Ammon's horn (tissue), 1 donor: Measurements from ENCODE around the gene WDR88.
"Not testable (repeated sequence)": the region's sequence is repeated elsewhere in the genome, so short reads cannot be mapped to it uniquely, and the experiment has no call there.

ENCODE experiments used
- DNase-seq: peaks from one replicate; pipeline ENCODE4 v3.0.0-alpha.2; 2016; ENCODE audit warnings: low spot score

The WDR88 gene

GRCh38 chr19:33198169-33198568 is 66.3 kb downstream of the WDR88 start:
- DNase-seq: no peak

DNA sequence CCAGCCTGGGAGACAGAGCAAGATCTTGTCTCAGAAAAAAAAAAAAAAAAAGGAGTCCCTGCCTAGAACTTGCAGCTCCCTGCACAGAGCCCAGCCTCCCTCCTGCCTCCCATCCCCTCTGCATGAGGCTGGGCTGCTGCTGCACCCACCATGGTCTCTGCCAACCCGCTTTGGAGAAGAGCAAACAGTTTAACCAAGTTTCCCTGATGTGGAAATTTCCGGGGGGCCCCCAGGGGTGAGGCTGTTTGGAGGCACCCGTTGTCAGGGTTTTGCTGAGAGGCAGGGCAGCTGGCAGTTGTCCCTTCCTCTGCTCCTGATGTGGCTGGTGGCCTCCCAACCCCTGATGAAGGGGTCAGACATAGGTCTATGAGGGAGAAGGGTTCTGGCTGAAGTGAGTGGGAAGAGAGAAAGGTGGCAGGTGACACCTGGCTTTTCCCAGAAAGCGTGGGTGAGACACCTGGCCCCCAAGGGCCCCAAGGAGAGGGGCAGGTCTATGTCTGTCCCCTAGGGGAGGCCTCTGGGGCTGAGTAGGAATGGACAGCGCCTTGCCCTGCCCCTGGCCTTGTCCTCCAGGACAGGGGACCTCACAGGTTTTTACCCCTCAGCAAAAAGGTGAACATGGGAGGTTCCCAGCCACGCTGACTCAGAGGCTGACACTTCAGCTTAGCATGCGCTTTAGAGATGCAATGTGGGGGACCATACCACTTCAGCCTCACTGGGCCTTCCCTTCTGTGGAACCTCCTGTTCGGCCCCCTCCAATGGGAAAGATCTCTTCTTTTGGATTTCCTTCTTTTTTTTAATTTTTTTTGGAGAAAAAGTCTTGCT is 67.7 kb downstream of the WDR88 start:
- no peak for DNase-seq

DNA sequence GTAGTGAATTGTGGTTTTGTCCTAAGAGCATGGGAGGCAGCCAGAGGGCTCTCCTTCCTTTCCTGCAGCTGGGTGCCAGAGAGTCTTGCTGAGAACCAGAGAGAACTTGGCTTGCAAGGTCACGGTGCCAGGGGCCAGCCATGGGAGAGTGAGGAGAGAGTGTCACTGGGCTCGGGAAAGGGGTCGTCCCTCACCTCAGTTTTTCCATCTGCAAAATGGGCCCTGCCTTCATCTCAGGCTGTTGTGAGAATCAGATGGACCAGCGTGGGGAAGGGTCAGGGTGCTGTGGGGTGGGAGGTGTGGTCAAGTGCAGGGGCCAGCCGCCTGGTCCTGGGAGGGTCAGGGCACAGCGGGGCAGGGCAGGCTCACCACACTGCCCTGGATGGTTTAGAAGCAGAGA is 69.6 kb downstream of the WDR88 start:
- no peak for DNase-seq

DNA sequence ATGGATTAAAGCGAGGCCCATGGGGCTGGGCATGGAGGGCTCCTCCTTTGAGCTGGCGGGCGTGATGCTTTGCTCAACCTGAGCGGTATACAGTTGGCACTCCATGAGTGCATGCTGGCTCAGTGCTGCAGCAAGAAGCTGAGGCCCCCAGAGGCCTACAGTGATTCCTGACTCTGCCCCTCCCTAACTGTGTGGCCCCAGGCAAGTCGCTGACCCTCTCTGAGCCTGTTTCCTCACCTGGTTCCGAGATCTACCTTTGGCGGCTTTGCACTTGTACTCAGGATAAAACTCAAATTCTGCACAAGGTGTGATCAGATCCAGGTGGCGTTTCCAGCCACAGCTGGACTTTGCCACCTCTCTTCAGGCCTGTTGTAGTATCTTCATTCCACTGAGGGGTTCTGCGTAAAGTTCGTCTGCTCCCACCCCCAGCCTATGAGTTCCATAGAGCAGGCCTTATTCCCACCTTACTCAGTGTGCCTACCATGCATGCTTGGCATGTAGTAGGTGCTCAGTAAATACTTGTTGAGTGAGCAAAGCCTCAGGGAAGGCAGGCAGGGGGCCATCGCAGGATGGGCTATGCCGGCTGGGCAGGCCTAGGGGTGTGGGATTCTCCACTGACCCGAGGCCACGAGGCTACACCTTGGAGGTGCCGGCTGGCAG is 70.1 kb downstream of the WDR88 start:
- DNase-seq: no peak

GRCh38 chr19:33202546-33203507 is 70.9 kb downstream of the WDR88 start:
- no peak for DNase-seq

GRCh38 chr19:33203529-33203928 is 71.6 kb downstream of the WDR88 start:
- no peak for DNase-seq

DNA sequence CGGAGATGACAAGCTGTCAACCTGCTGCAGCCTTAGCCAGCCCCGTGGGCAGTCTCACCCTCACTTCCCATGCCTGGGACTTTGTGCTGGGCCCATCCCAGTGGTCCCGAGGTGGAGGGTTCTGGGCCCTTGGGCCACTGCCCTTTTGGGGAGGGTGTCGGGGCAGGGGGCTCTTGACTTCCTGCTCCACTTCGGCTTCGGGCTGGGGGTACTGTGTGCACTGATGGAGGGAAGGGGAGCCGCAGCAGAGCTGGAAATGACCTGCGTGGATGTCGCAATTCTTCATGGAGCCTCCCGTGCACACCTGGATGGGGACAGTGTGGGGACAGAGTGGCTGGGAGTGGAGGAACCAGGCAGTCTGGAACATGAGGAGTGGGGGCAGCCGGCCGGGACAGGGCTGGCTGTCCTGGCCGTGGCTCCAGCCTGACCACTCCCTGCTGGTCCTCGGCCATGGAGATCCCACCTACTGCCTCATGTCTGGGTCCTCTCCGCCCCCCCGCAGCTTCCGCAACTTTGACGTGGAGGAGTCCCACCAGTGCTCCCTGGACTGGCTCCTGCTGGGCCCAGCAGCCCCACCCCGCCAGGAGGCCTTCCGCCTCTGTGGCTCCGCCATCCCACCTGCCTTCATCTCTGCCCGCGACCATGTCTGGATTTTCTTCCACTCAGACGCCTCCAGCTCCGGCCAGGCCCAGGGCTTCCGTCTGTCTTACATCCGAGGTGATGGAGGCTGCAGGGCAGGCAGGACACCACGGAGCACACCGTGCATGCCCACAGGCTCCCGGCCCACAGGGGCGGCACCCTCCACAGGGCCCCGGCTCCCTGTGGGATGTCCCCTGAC is 72.4 kb downstream of the WDR88 start:
- DNase-seq: no peak

DNA sequence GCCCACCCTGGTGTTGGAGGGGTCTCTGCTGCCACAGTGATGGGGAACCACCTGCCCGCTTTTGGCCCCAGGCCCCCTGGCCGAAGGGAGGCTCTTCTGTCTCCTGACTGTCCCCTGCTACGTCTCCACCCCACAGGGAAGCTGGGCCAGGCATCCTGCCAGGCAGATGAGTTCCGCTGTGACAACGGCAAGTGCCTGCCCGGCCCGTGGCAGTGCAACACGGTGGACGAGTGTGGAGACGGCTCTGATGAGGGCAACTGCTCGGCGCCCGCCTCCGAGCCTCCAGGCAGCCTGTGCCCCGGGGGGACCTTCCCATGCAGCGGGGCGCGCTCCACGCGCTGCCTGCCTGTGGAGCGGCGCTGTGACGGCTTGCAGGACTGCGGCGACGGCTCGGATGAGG is 73.2 kb downstream of the WDR88 start:
- DNase-seq: no peak

DNA sequence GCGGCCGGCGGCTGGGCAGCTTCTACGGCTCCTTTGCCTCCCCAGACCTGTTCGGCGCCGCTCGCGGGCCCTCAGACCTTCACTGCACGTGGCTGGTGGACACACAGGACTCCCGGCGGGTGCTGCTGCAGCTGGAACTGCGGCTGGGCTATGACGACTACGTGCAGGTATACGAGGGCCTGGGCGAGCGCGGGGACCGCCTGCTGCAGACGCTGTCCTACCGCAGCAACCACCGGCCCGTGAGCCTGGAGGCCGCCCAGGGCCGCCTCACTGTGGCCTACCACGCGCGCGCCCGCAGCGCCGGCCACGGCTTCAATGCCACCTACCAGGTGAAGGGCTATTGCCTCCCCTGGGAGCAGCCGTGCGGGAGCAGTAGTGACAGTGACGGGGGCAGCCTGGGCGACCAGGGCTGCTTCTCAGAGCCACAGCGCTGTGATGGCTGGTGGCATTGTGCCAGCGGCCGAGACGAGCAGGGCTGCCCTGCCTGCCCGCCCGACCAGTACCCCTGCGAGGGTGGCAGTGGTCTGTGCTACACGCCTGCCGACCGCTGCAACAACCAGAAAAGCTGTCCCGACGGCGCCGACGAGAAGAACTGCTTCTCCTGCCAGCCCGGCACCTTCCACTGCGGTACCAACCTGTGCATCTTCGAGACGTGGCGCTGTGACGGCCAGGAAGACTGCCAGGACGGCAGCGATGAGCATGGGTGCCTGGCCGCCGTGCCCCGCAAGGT is 73.8 kb downstream of the WDR88 start:
- DNase-seq: no peak

DNA sequence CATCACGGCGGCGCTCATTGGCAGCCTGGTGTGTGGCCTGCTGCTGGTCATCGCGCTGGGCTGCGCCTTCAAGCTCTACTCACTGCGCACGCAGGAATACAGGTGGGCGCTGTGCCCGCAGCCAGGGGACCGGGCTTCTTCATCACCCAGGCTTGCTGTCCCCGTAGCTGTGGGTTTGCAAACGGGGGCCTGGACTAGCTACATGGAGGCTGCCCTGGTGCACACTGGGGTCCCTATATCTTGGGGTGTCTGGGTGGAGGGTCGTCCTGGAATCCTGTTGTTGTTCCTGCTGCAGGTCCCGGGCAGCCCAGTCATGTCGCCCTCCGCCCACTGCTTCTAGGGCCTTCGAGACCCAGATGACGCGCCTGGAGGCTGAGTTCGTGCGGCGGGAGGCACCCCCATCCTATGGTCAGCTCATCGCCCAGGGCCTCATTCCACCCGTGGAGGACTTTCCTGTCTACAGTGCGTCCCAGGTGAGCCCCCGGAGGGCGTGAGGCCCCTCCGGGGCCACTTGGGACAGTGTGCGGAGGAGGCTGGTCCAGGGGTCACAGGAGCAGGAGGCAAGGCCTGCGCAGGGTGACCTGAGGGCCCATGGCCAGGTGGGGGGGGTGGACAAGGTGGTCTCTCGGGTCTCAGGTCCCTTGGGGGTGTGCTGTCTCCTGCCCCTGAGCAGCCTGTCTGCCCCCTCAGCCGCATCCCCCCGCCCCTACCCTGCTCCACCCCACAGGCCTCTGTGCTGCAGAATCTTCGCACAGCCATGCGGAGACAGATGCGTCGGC is 74.5 kb downstream of the WDR88 start:
- no peak for DNase-seq

DNA sequence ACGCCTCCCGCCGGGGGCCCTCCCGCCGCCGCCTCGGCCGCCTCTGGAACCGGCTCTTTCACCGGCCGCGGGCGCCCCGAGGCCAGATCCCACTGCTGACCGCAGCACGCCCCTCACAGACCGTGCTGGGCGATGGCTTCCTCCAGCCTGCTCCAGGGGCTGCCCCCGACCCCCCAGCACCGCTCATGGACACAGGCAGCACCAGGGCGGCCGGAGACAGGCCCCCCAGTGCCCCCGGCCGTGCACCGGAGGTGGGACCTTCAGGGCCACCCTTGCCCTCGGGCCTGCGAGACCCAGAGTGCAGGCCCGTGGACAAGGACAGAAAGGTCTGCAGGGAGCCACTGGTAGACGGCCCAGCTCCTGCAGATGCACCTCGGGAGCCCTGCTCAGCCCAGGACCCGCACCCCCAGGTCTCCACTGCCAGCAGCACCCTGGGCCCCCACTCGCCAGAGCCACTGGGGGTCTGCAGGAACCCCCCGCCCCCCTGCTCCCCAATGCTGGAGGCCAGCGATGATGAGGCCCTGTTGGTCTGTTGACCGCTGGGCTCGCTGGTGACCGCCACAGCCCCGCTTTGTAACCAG is 75.2 kb downstream of the WDR88 start:
- DNase-seq: no peak

DNA sequence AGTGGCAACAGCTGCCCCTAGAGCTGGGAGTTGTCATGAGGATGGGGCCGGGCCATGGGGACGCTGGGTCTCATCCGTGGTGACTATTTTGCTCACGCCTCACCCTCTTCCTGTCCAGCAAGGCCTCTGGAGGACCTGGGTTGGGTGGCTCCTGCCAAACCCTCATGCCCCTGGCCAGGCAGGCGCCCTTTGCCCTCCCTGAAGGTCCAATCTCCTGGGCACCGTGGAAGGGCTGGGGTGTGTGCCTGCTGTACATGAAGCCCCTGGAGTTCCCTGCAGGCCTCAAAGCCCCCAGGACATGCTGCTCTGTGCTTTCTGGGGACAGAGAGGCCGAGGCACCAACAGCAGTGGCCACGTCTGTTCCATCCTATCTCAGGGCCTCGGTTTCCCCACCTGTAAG is 76.0 kb downstream of the WDR88 start:
- DNase-seq: no peak

GRCh38 chr19:33208371-33208895 is 76.5 kb downstream of the WDR88 start:
- DNase-seq: peak; percentile 36

GRCh38 chr19:33208904-33209849 is 77.3 kb downstream of the WDR88 start:
- peak; percentile 32 for DNase-seq

DNA sequence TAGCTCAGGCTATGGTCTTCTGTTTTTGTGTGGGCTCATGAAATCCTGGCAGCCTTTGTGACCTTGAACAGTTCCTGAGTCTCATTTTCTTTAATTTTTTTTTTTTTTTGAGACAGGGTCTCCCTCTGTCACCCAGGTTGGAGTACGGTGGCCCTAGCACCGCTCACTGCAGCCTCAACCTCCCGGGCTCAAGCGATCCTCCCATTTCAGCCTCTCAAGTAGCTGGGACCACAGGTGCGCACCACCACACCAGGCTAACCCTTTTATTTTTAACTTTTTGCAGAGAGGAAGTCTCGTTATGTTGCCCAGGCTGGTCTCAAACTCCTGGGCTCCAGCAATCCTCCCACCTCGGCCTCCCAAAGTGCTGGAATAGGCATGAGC is 77.9 kb downstream of the WDR88 start:
- DNase-seq: not testable (repeated sequence)

DNA sequence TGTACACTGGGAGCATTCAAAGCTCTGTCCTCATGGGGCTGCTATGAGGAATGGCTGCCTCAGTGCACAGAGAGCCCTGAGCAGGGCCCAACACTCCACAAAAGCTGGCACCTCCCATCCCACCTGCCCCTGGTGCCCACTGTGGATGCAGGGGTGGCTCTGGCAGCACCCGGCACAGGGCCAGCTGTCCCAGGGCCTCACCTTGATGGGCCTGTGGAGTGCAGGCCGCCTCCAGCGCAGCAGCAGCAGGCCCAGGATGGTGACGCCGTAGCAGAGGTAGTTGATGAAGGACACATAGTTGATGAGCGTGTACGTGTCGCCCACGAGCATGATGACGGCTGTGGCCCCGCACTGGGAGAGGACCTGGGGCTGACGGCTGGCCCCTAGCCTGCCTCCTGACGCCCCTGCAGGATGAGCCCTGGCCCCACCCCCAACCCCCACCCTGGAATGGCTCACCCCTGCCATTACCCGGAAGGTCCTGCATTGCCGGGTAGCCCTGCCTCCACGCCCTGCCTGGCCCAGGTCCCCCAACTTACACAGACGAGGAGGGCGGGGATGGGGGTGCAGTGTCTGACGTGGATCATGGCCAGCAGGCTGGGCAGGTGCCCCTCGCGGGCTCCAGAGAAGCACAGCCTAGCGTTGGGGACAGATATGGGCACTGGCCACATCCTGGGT is 78.5 kb downstream of the WDR88 start:
- DNase-seq: no peak

GRCh38 chr19:33211794-33212435 is 80.0 kb downstream of the WDR88 start:
- DNase-seq: no peak
